LNCAP (cell line): ENCODE data around the gene CCDC86.

Source experiments
- CTCF ChIP-seq: fragments of 450-650 bp; IDR thresholded peaks from 2 replicates; pipeline ENCODE4 v1.5.1; 2017; ENCODE audit warnings: mild to moderate bottlenecking

The CCDC86 gene

DNA sequence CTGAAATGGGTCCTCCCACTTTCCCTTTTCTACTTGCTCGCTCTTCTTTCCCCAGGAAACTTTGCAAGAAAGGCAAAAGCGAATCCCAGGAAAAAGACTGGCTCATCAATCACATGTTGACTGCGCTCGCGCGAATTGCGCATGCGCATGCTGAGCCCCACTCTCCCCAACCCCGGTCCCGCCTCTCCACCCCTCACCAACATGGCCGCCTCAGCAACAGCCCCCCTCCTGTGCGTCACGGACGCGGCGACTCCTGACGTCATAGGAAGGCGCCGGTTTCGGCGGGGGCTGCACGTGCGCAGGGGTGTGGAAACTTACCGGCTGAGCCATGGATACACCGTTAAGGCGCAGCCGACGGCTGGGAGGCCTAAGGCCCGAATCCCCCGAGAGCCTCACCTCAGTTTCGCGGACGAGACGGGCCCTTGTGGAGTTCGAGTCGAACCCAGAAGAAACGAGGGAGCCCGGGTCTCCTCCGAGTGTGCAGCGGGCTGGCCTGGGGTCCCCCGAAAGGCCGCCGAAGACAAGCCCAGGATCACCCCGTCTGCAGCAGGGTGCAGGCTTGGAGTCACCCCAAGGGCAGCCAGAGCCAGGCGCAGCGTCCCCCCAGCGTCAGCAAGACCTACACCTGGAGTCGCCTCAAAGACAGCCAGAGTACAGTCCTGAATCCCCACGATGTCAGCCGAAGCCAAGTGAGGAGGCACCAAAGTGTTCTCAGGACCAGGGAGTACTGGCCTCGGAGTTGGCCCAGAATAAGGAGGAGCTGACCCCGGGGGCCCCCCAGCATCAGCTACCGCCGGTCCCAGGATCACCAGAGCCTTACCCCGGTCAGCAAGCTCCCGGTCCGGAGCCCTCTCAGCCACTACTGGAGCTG lies at the start of gene CCDC86:
TSS of gene CCDC86 (plus strand) at position 317 of the 871 bp plus-strand sequence. CDS start at position 329, 12 bp downstream.
- no peak for TF ChIP-seq CTCF

DNA sequence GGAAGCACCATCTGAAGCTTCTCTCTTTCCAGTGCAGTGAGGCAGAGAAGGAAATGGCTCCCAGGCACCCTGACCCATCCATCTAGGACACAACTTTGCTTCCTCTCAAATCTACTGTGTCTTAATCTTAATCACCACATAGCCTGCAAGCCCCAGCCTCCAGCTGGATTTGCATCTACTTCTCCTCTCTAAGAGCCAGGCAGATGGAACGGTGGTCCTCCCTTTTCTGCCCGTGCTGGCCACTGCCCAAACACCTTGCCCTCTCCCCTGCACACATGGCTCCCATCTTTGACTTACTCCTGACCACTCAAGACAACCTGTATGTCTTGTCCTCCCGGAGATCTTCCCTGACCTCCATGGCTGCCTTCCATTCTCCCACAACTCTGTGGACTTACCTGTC lies 49.4 kb upstream of the CCDC86 start:
- TF ChIP-seq CTCF = no peak

DNA sequence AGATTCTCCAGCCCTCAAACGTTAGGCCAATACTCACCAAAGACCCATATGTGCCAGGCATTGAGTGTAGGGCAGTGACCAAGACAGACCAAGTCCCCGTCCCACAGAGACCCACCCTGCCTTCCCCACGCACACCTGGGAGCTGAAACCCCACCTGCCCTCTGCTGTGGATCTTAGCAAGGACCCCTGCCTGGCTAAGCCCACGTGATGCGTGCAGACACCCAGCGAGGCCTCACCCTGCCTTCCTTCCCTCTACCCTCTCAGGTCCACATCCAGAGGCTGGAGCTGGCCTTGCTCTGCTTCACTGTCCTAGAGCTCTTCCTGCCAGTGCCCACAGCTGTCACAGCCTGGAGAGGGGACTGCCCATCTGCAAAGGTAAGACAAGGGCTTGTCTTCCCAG lies 46.6 kb upstream of the CCDC86 start:
- TF ChIP-seq CTCF = no peak

- no peak for TF ChIP-seq CTCF
Measured at GRCh38 chr11:60797846-60798630, 43.9 kb upstream of the CCDC86 start.

DNA sequence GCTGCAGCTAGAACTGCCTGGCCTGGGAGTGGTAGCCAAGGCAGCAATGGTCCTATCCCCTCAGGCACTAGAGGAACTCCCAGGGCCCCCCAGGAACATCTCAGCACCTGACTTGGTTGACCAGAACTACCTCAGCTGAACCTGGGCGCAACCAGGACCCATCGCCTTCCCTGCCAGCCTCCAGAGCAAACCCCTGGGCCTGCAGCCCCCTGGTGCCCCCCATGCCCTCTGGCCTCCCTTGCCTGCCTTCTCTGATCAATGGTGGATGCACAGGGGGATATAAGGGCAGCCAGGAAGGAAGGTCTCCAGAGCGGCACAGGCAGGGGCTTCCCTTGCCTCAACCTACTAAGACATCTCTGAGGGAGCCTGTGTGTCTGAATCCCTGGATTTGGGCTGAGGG lies 43.3 kb upstream of the CCDC86 start:
- TF ChIP-seq CTCF = no peak

GRCh38 chr11:60801194-60801593 lies 40.7 kb upstream of the CCDC86 start:
- no peak for TF ChIP-seq CTCF

DNA sequence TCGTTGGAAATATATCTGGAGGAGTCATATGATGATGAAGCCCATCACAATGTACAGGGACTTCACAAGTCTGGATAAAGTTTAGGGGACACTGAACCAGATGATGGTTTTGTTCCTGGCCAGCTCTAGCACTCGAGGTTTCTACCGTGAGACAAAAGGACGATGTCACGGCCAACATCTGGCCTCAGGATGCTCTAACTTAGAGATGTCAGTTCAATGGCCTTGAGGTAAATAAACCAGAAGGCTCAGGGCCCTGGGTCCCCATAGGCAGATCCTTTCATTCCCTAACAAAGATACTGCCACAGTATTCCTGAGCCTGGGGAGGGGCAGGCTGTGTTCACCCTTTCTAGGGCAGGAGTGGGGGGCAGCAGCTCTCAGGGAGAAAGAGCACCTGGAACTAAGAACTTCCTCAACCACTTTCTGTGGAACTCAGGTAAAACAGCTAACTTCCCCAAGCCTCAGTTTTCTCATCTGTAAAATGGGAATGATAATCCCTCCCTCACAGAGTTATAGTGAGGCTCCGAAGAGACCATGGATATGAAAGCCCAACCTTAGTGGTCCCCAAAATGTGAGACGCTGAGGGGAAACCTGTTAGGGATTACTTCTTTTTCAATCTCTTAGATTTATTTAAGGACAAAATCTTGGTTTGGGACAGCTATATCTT lies 38.5 kb upstream of the CCDC86 start:
- no peak for TF ChIP-seq CTCF
